ENCODE measurements around the gene SEPTIN6.

DNA sequence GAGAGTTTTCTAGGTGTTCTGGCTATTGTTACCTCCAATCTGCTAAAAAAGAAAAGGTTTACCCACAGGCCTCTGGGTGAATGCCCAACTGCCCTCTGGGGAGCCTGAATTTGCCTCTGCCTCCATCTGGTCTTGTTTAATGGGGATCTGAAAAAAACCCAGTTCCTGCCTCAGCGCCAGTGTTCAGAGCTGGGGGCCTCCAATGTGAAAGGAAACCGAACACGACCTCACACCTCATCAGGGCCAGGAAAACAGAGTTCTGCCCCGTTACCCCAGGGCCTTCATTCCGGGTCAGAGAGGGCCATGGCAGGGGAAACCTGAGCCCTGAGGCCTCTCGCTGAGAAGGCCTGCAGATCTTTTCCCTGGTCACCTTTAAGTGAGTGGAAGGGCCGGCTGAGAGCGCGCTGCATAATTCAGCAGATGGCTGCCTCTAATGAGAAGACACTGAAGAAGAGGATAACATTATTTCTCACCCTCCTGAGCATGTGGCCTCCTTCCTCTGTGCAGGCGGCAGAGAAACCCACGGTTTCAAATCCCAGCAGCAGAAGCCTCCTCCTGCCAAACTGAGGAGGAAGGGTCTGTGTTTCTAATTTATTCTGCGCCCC lies 6.8 kb downstream of the SEPTIN6 start:
- TF ChIP-seq, protein P1, sequence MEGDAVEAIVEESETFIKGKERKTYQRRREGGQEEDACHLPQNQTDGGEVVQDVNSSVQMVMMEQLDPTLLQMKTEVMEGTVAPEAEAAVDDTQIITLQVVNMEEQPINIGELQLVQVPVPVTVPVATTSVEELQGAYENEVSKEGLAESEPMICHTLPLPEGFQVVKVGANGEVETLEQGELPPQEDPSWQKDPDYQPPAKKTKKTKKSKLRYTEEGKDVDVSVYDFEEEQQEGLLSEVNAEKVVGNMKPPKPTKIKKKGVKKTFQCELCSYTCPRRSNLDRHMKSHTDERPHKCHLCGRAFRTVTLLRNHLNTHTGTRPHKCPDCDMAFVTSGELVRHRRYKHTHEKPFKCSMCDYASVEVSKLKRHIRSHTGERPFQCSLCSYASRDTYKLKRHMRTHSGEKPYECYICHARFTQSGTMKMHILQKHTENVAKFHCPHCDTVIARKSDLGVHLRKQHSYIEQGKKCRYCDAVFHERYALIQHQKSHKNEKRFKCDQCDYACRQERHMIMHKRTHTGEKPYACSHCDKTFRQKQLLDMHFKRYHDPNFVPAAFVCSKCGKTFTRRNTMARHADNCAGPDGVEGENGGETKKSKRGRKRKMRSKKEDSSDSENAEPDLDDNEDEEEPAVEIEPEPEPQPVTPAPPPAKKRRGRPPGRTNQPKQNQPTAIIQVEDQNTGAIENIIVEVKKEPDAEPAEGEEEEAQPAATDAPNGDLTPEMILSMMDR (IDR thresholded peaks at IDR 0.05): no peak
- no peak for TF ChIP-seq POLR2A (IDR thresholded peaks at IDR 0.05)

Data from adrenal gland (tissue), 5 donors.